ENCODE data around the gene SNX2.

The SNX2 gene

DNA sequence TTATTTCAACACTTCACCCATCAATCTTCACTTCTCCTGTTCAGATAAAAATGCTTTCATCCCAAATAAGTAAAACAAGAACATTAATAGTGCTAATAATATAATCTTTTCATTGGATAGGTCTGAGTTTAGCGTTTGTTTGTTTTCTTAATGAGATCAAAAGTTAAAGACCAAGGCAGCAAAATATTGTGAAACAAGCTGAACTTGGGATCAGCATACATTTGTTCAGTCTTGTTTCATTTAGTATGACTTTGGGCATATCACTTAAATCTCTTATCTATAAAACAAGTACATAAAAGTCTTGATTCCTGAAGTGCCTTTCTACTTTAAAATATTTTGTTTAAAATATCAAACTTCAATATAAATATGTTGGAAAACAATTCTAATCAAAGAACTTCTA, 57.1 kb downstream of the SNX2 start:
- in situ Hi-C loops (cut with MboI; ENCODE audit: low pct_unique_long_range_greater_than_20kb, low sequenced_read_pairs, unreplicated experiment) = no loop called here
- no peak for DNase-seq (ENCODE audit: low spot score)
- TF ChIP-seq CTCF (IDR thresholded peaks at IDR 0.05; ENCODE audit: extremely low read depth, insufficient read depth, missing control alignments) = no peak

DNA sequence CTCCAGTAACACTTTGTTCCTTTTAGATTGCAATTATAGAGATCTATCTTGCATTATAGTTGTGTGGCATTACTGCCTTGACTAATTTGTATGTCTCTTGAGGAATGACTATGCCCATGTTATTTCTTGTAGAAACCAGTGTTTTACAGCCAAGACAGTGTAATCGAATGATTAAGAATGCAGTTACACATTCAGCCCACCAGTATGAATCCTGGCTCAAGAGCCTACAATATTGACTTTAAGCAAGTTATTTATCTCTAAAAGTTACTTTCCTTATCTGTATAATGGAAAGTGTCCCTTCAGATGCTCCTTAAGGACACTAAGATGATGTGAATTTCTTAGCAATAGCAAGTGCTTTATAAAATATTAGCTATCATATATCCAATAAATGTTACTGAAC, 60.8 kb downstream of the SNX2 start:
- TF ChIP-seq CTCF (IDR thresholded peaks at IDR 0.05; ENCODE audit: extremely low read depth, insufficient read depth, missing control alignments) = no peak
- in situ Hi-C loops (cut with MboI; ENCODE audit: low pct_unique_long_range_greater_than_20kb, low sequenced_read_pairs, unreplicated experiment) = no loop called here
- no peak for DNase-seq (ENCODE audit: low spot score)

- no peak for TF ChIP-seq CTCF (IDR thresholded peaks at IDR 0.05; ENCODE audit: extremely low read depth, insufficient read depth, missing control alignments)
Observed at GRCh38 chr5:122836947-122837346, 62.1 kb downstream of the SNX2 start.

DNA sequence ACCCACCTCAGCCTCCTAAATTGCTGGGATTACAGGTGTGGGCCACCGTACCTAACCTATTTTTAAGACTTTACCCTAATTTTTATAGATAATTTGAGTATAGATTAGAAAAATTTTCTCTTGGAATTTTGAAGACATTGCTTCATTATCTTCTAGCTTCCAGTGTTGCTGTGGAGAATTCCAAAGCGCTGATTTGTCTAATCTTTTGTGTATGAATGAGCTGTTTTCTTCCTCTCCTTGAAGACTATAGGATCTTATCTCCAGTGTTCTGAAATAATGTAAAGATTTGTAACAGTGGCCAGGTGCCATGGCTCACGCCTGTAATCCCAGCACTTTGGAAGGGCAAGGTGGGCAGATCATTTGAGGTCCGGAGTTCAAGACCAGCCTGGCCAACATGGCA, 64.9 kb downstream of the SNX2 start:
- DNase-seq (ENCODE audit: low spot score) = no peak
- in situ Hi-C loops (cut with MboI; ENCODE audit: low pct_unique_long_range_greater_than_20kb, low sequenced_read_pairs, unreplicated experiment) = no loop called here
- TF ChIP-seq CTCF (IDR thresholded peaks at IDR 0.05; ENCODE audit: extremely low read depth, insufficient read depth, missing control alignments) = no peak

More at GRCh38 chr5:122836947-122837346, 62.1 kb downstream of the SNX2 start:
- in situ Hi-C loops (cut with MboI; ENCODE audit: low pct_unique_long_range_greater_than_20kb, low sequenced_read_pairs, unreplicated experiment) = no loop called here
- DNase-seq (ENCODE audit: low spot score) = no peak

- no peak for DNase-seq (ENCODE audit: low spot score)
- no peak for TF ChIP-seq CTCF (IDR thresholded peaks at IDR 0.05; ENCODE audit: extremely low read depth, insufficient read depth, missing control alignments)
- in situ Hi-C loops (cut with MboI; ENCODE audit: low pct_unique_long_range_greater_than_20kb, low sequenced_read_pairs, unreplicated experiment) = no loop called here
Observed at GRCh38 chr5:122842016-122842580, 67.2 kb downstream of the SNX2 start.

- DNase-seq (ENCODE audit: low spot score) = peak; percentile 18
- TF ChIP-seq CTCF (IDR thresholded peaks at IDR 0.05; ENCODE audit: extremely low read depth, insufficient read depth, missing control alignments) = no peak
- in situ Hi-C loops (cut with MboI; ENCODE audit: low pct_unique_long_range_greater_than_20kb, low sequenced_read_pairs, unreplicated experiment) = no loop called here
Observed at GRCh38 chr5:122844136-122844909, 69.4 kb downstream of the SNX2 start.
